MM.1S (cell line): ENCODE results near the gene ALDH3A2.

Experiments
- DNase-seq: peaks from one replicate; pipeline ENCODE4 v3.0.0-alpha.2; 2015
- H2AFZ ChIP-seq: fragments of 300-600 bp; sonication (generic); 2 replicates; pipeline ENCODE4 v1.6.0; 2016; ENCODE audit warnings: antibody characterized with exemption, low read length
- H3F3A ChIP-seq: fragments of 300-600 bp; sonication (generic); 2 replicates; pipeline ENCODE4 v1.6.1; 2016; ENCODE audit warnings: mild to moderate bottlenecking, antibody characterized with exemption, low read length, moderate library complexity, mixed read lengths; ENCODE audit not compliant: insufficient read depth
- H3K27ac ChIP-seq: fragments of 300-600 bp; sonication (generic); 2 replicates; pipeline ENCODE4 v1.5.1; 2016; ENCODE audit warnings: mild to moderate bottlenecking, low read length
- H3K27me3 ChIP-seq: fragments of 300-600 bp; sonication (generic); replicated peaks from 2 replicates; pipeline ENCODE4 v1.6.0; 2016; ENCODE audit warnings: low read length; ENCODE audit not compliant: insufficient read depth
- H3K36me3 ChIP-seq: fragments of 300-600 bp; sonication (generic); replicated peaks from 2 replicates; pipeline ENCODE4 v1.6.1; 2016; ENCODE audit warnings: mild to moderate bottlenecking, low read length, mixed read lengths; ENCODE audit not compliant: insufficient read depth
- H3K4me1 ChIP-seq: fragments of 300-600 bp; sonication (generic); 2 replicates; pipeline ENCODE4 v1.6.1; 2016; ENCODE audit warnings: low read length, mixed read lengths
- H3K4me2 ChIP-seq: fragments of 300-600 bp; sonication (generic); 2 replicates; pipeline ENCODE4 v1.6.0; 2016; ENCODE audit warnings: low read depth, low read length
- H3K4me3 ChIP-seq: fragments of 300-600 bp; sonication (generic); 2 replicates; pipeline ENCODE4 v1.5.1; 2016; ENCODE audit warnings: low read length, mixed read lengths
- H3K79me2 ChIP-seq: fragments of 300-600 bp; sonication (generic); 2 replicates; pipeline ENCODE4 v1.6.1; 2016; ENCODE audit warnings: mixed run types, low read length, mixed read lengths
- H3K9ac ChIP-seq: fragments of 300-600 bp; sonication (generic); 2 replicates; pipeline ENCODE4 v1.6.1; 2016; ENCODE audit warnings: low read length, mixed read lengths
- H3K9me2 ChIP-seq: fragments of 300-600 bp; sonication (generic); replicated peaks from 2 replicates; pipeline ENCODE4 v1.6.1; 2016; ENCODE audit warnings: mild to moderate bottlenecking, low read length, mixed read lengths; ENCODE audit not compliant: insufficient read depth
- H3K9me3 ChIP-seq: fragments of 300-600 bp; sonication (generic); replicated peaks from 2 replicates; pipeline ENCODE4 v1.6.1; 2016; ENCODE audit warnings: mild to moderate bottlenecking, low read length, mixed read lengths; ENCODE audit not compliant: insufficient read depth
- H4K20me1 ChIP-seq: fragments of 300-600 bp; sonication (generic); 2 replicates; pipeline ENCODE4 v1.6.1; 2016; ENCODE audit warnings: mild to moderate bottlenecking, low read length, moderate library complexity, mixed read lengths; ENCODE audit not compliant: insufficient read depth
- CTCF ChIP-seq: fragments of 300-600 bp; sonication (generic); IDR thresholded peaks from 2 replicates; pipeline ENCODE4 v1.5.1; 2016; ENCODE audit warnings: antibody characterized with exemption, low read length, mixed read lengths
- EZH2 ChIP-seq: fragments of 300-600 bp; sonication (generic); optimal IDR thresholded peaks from 2 replicates; pipeline ENCODE3; 2017; ENCODE audit warnings: low read depth, mild to moderate bottlenecking, antibody characterized with exemption, low read length, mixed read lengths
- EZH2phosphoT487 ChIP-seq: fragments of 300-600 bp; sonication (generic); IDR thresholded peaks from 2 replicates; pipeline ENCODE4 v1.6.1; 2018; ENCODE audit warnings: antibody characterized with exemption, low read length

Gene ALDH3A2

GRCh38 chr17:19708431-19709175 is 60.1 kb downstream of the ALDH3A2 start:
- Histone ChIP-seq H4K20me1 (no peaks in the 10 kb centered on the region), H3K27ac (no peak overlapping the region)
- DNase-seq, result no peak

DNA sequence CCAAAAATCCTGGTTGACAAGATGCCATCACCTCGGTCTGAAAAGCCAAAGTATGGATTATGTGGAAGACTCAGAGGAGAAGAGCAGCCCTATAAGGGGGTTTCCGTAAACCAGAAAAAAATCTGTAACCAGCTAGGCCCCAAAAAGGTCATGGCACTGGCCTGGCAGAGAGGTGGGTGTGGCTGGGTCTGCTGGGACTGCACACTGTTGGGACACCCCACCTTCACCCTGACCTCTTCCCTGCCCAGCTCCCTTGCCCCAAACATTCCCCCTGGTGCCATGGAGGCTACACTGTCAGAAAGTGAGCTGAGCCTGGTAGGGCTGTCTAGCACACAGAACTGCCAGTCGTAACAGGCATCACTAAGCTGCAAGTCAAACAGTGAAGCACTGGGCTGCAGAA is 61.3 kb downstream of the ALDH3A2 start:
- DNase-seq, result no peak
- no peaks in the 10 kb centered on the region for H3K27me3 ChIP-seq
- no peak overlapping the region for H3K9ac ChIP-seq
- no peaks in the 10 kb centered on the region for H3K36me3 ChIP-seq
- TF ChIP-seq EZH2phosphoT487 (no peak), EZH2 (no peak), CTCF (no peak)
- H3K79me2 ChIP-seq, result no peaks in the 10 kb centered on the region
- H3K9me3 ChIP-seq, result no peaks in the 10 kb centered on the region
- H3K4me1 ChIP-seq, result no peaks in the 10 kb centered on the region
- H3K9me2 ChIP-seq, result no peaks in the 10 kb centered on the region
- H3K4me3 ChIP-seq, result no peak overlapping the region
- H2AFZ ChIP-seq, result no peak overlapping the region
- no peaks in the 10 kb centered on the region for H4K20me1 ChIP-seq
- no peaks in the 10 kb centered on the region for H3F3A ChIP-seq
- H3K4me2 ChIP-seq, result no peak overlapping the region
- no peak overlapping the region for H3K27ac ChIP-seq

More at GRCh38 chr17:19708431-19709175, 60.1 kb downstream of the ALDH3A2 start:
- Histone ChIP-seq H3K4me3 (no peak overlapping the region), H3K27me3 (no peaks in the 10 kb centered on the region), H3K79me2 (no peaks in the 10 kb centered on the region), H3K4me1 (no peaks in the 10 kb centered on the region), H3F3A (no peaks in the 10 kb centered on the region), H3K9me2 (no peaks in the 10 kb centered on the region), H3K9ac (no peak overlapping the region), H3K9me3 (no peaks in the 10 kb centered on the region), H2AFZ (no peak overlapping the region), H3K36me3 (no peaks in the 10 kb centered on the region), H3K4me2 (no peak overlapping the region)
- no peak for TF ChIP-seq EZH2
- TF ChIP-seq CTCF, result no peak
- no peak for TF ChIP-seq EZH2phosphoT487

DNA sequence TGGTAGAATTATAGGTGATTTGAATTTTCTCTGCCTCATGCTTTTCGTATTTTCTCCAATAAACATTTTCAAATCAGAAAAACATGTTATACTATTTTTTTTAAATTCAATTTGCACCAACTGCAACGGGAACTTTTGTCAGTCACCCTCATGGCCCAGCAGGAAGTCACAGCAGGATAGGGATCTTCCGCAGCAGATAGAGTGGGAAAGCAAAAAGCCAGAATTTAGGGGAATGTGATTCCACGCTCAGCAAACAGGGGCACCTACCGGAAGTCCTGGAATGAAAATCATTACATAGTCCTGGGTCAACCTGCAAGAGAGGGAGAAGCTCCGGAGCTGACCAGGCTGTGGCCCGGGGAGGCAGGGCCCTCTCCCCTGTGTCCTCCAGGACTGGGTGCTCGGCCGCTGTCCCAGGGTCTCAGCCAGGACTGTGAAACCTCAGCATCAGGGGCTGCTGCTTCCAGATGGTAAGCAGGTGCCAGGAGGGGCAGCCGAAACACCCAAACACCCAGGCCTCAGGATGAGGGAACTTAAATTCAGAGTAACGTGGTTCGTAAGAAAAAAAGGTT is 64.0 kb downstream of the ALDH3A2 start:
- no peaks in the 10 kb centered on the region for H3K9me3 ChIP-seq
- TF ChIP-seq EZH2 (no peak), CTCF (no peak), EZH2phosphoT487 (no peak)
- H3K27ac ChIP-seq, result no peak overlapping the region

More for the DNA sequence above, 64.0 kb downstream of the ALDH3A2 start:
- DNase-seq, result no peak
- H3K36me3 ChIP-seq, result no peaks in the 10 kb centered on the region
- H3K4me1 ChIP-seq, result no peaks in the 10 kb centered on the region
- H3K4me3 ChIP-seq, result no peak overlapping the region
- no peaks in the 10 kb centered on the region for H3K79me2 ChIP-seq
- no peaks in the 10 kb centered on the region for H3K9me2 ChIP-seq
- no peaks in the 10 kb centered on the region for H4K20me1 ChIP-seq
- H3K9ac ChIP-seq, result no peak overlapping the region
- H3K27me3 ChIP-seq, result no peaks in the 10 kb centered on the region
- H3F3A ChIP-seq, result no peaks in the 10 kb centered on the region
- no peak overlapping the region for H2AFZ ChIP-seq
- no peak overlapping the region for H3K4me2 ChIP-seq
